ENCODE results near the gene SLC22A2.

Gene SLC22A2

GRCh38 chr6:160203522-160203921 is 55.1 kb downstream of the SLC22A2 start:
- no peak for DNase-seq

GRCh38 chr6:160203076-160203475 is 55.5 kb downstream of the SLC22A2 start:
- DNase-seq: no peak

GRCh38 chr6:160202411-160202810 is 56.2 kb downstream of the SLC22A2 start:
- no peak for DNase-seq

GRCh38 chr6:160201061-160201460 is 57.6 kb downstream of the SLC22A2 start:
- DNase-seq: no peak

GRCh38 chr6:160198606-160199211 is 59.9 kb downstream of the SLC22A2 start:
- DNase-seq: no peak

GRCh38 chr6:160197662-160198061 is 61.0 kb downstream of the SLC22A2 start:
- no peak for DNase-seq

GRCh38 chr6:160194808-160195207 is 63.8 kb downstream of the SLC22A2 start:
- no peak for DNase-seq

GRCh38 chr6:160192840-160193239 is 65.8 kb downstream of the SLC22A2 start:
- DNase-seq: no peak

- no peak for DNase-seq
Measured at GRCh38 chr6:160190973-160191372, 67.6 kb downstream of the SLC22A2 start.

GRCh38 chr6:160190081-160190480 is 68.5 kb downstream of the SLC22A2 start:
- no peak for DNase-seq

GRCh38 chr6:160188773-160189172 is 69.8 kb downstream of the SLC22A2 start:
- DNase-seq: no peak

GRCh38 chr6:160180706-160181105 is 77.9 kb downstream of the SLC22A2 start:
- DNase-seq: no peak

GRCh38 chr6:160178271-160178670 is 80.3 kb downstream of the SLC22A2 start:
- no peak for DNase-seq

- DNase-seq: no peak
Measured at GRCh38 chr6:160177220-160177619, 81.4 kb downstream of the SLC22A2 start.

- DNase-seq: no peak
Measured at GRCh38 chr6:160174681-160175080, 83.9 kb downstream of the SLC22A2 start.

GRCh38 chr6:160173806-160174527 is 84.7 kb downstream of the SLC22A2 start:
- DNase-seq: no peak

GRCh38 chr6:160172704-160173103 is 85.9 kb downstream of the SLC22A2 start:
- DNase-seq: no peak

GRCh38 chr6:160170018-160170680 is 88.5 kb downstream of the SLC22A2 start:
- no peak for DNase-seq

- no peak for DNase-seq
Measured at GRCh38 chr6:160167604-160168399, 90.8 kb downstream of the SLC22A2 start.
